BE2C (cell line): Measurements from ENCODE around the gene ZNF83.
"Not testable (repeated sequence)": the region's sequence is repeated elsewhere in the genome, so short reads cannot be mapped to it uniquely, and the experiment has no call there.

ENCODE experiments used
- DNase-seq: peaks from one replicate; pipeline ENCODE4 v3.0.0-alpha.2; 2020
- H3K27me3 ChIP-seq: fragments of 250-450 bp; sonication (Bioruptor Pico); 2 replicates; pipeline ENCODE4 v1.5.1; 2020; ENCODE audit warnings: mild to moderate bottlenecking
- H3K36me3 ChIP-seq: fragments of 250-450 bp; sonication (Bioruptor Pico); 2 replicates; pipeline ENCODE4 v1.5.1; 2020; ENCODE audit warnings: mild to moderate bottlenecking
- H3K4me1 ChIP-seq: fragments of 250-450 bp; sonication (Bioruptor Pico); 2 replicates; pipeline ENCODE4 v1.5.1; 2020
- H3K4me3 ChIP-seq: 2 replicates; pipeline ENCODE4 v1.5.1; 2011; ENCODE audit warnings: low read depth, low read length
- H3K9me3 ChIP-seq: fragments of 250-450 bp; sonication (Bioruptor Pico); 2 replicates; pipeline ENCODE4 v1.5.1; 2020
- CTCF ChIP-seq: IDR thresholded peaks from 2 replicates; pipeline ENCODE4 v1.5.1; 2012; ENCODE audit warnings: mild to moderate bottlenecking, low read depth, low read length

ZNF83 gene

DNA sequence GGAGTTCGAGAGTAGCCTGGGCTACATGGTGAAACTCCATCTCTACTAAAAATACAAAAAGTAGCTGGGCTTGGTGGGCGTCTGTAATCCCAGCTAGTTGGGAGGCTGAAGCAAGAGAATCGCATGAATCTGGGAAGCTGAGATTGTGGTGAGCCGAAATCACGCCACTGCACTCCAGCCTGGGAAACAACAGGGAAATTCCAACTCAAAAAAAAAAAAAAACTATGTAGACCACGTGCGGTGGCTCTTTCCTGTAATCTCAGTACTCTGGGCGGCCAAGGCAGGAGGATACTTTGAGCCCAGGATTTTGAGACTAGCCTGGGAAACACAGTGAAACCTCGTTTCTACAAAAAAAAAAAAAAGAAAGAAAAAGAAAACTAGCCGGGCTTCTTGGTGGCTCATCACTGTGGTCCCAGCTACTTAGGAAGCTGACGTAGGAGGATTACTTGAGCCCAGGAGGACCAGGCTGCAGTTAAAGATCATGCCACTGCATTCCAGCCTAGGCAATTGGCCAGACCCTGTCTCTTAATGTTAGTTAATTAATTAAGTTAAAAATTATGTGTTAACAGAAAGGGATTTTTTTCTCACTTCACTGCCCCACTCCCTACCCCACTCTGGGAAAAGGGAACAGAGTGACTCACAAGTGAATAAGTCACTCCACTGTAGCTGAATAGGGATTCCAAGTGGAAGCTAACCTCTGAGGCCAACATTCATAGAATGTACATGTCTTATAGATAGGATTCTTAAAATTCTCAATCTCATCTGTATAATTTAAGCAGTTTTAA, 2.2 kb downstream of the ZNF83 start:
- no peak for DNase-seq
- H3K36me3 ChIP-seq = no peaks in the 10 kb centered on the region
- H3K4me3 ChIP-seq = no peak overlapping the region
- no peak for TF ChIP-seq CTCF
- no peaks in the 10 kb centered on the region for H3K9me3 ChIP-seq
- H3K4me1 ChIP-seq = no peaks in the 10 kb centered on the region
- H3K27me3 ChIP-seq = no peaks in the 10 kb centered on the region

GRCh38 chr19:52627441-52627840, 10.7 kb downstream of the ZNF83 start:
- H3K9me3 ChIP-seq, DNase-seq, H3K4me3 ChIP-seq, H3K36me3 ChIP-seq, H3K27me3 ChIP-seq, H3K4me1 ChIP-seq: not testable (repeated sequence)

DNA sequence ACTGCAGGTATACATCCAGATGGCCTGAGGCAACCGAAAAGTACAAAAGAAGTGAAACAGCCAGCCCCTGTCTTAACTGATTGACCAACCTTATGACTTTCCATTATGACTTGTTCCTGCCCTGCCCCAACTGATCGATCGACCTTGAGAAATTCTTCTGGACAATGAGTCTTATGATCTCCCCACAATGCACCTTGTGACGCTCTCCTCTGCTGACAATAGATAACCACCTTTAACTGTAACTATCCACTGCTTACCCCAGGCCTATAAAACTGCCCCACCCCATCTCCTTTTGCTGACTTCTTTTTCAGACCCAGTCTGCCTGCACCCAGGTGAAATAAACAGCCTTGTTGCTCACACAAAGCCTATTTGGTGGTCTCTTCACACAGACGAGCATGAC, 11.2 kb downstream of the ZNF83 start:
- no peak for TF ChIP-seq CTCF
- no peaks in the 10 kb centered on the region for H3K4me1 ChIP-seq
- no peaks in the 10 kb centered on the region for H3K9me3 ChIP-seq
- no peak overlapping the region for H3K4me3 ChIP-seq
- no peaks in the 10 kb centered on the region for H3K27me3 ChIP-seq
- no peaks in the 10 kb centered on the region for H3K36me3 ChIP-seq
- DNase-seq = no peak

DNA sequence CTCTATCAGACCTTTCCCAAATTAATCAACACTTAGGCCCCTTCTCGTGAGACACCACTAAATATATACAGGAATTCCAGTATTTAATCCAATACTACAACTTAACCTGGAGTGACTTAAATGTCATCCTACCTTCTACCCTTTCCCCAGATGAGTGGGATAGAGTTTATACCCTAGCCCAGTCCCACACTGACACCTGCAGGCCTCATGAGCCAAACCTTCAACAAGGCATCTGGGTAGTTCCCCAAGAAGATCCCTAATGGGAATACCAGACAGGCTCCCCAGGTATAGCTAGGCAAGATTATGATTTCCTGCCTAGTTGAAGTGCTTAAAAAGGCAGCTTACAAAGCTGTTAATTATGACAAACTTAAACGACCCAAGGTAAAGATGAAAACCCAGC, 15.9 kb downstream of the ZNF83 start:
- Histone ChIP-seq H3K27me3 (no peaks in the 10 kb centered on the region), H3K9me3 (no peaks in the 10 kb centered on the region), H3K4me1 (no peaks in the 10 kb centered on the region), H3K4me3 (no peak overlapping the region), H3K36me3 (no peaks in the 10 kb centered on the region)
- no peak for DNase-seq
- no peak for TF ChIP-seq CTCF

GRCh38 chr19:52621376-52621775, 16.8 kb downstream of the ZNF83 start:
- H3K4me1 ChIP-seq = no peaks in the 10 kb centered on the region
- no peak for DNase-seq
- H3K4me3 ChIP-seq = no peak overlapping the region
- no peaks in the 10 kb centered on the region for H3K27me3 ChIP-seq
- H3K9me3 ChIP-seq = no peaks in the 10 kb centered on the region
- no peak for TF ChIP-seq CTCF
- peaks cover under 1% of the 10 kb centered on the region; the same call in 1 of the 2 replicates for H3K36me3 ChIP-seq

GRCh38 chr19:52613299-52613906, 24.8 kb downstream of the ZNF83 start:
- Histone ChIP-seq H3K9me3 (no peaks in the 10 kb centered on the region), H3K4me1 (no peaks in the 10 kb centered on the region), H3K27me3 (no peaks in the 10 kb centered on the region), H3K36me3 (peaks cover 4% of the 10 kb centered on the region; the same call in 1 of the 2 replicates), H3K4me3 (no peak overlapping the region)
- DNase-seq = no peak
- no peak for TF ChIP-seq CTCF
